IgD-negative memory B cell (primary cell): ENCODE measurements around the gene SEPSECS. TPM values are rescaled to one million over a fixed set of nuclear protein-coding genes. Genes with fewer than 3 reads are reported as not detected.
A peak's percentile ranks its signal among the peaks of the same experiment; 100 is the strongest.

Experiments used
- H3K27ac Mint-ChIP-seq, 3 donors: one replicate each; pipeline ENCODE4 v1.8.0; 2020 to 2022; ENCODE audit warnings: mild to moderate bottlenecking in 3 of 3, mixed read lengths in 3 of 3, moderate library complexity in 1 of 3
- H3K27me3 Mint-ChIP-seq: one replicate; pipeline ENCODE4 v1.8.0; 2021; ENCODE audit warnings: mixed read lengths
- H3K36me3 Mint-ChIP-seq: one replicate; pipeline ENCODE4 v1.8.0; 2020; ENCODE audit warnings: mild to moderate bottlenecking, mixed read lengths
- H3K4me1 Mint-ChIP-seq, 3 donors: one replicate each; pipeline ENCODE4 v1.8.0; 2020 to 2022; ENCODE audit warnings: mixed read lengths in 3 of 3, mild to moderate bottlenecking in 1 of 3
- H3K4me3 Mint-ChIP-seq, 4 donors: one replicate each; pipeline ENCODE4 v1.8.0; 2020 to 2022; ENCODE audit warnings: mild to moderate bottlenecking in 4 of 4, mixed read lengths in 4 of 4, moderate library complexity in 3 of 4
- H3K9me3 Mint-ChIP-seq, 3 donors: one replicate each; pipeline ENCODE4 v1.8.0; 2020 to 2021; ENCODE audit warnings: mixed read lengths in 3 of 3, mild to moderate bottlenecking in 1 of 3
- polyA plus RNA-seq: library from polyadenylated mRNA; unstranded; fragments of 300-500 nt; fragmentation: Illumina TruSeq; gene quantifications from one replicate; pipeline ENCODE4 v1.2.3, GENCODE V29; 2021

The SEPSECS gene
- polyA plus RNA-seq, 1 donor from 2014 or later, result 3.5 TPM

DNA sequence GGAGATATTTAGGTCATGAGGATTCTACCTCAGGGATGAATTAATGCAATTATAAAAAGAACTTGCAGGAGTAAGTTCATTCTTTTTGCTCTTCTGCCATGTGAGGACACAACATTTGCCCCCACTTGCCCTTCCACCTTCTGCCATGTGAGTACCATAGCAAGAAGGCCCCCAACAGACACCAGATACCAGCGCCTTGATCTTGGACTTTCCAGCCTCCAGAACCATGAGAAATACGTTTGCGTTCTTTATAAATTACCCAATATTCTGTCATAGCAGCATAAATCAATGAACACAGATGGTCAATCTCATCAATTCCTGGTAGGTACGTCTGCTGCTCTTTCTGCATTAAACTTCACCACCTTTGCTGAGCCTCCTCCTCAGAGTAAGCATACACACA lies 5.7 kb upstream of the SEPSECS start:
- peak overlapping the region in 1 of 3 donors; percentile 61 for H3K27ac Mint-ChIP-seq
- H3K36me3 Mint-ChIP-seq, result peaks cover 15% of the 10 kb centered on the region
- no peaks in the 10 kb centered on the region for H3K27me3 Mint-ChIP-seq
- H3K4me3 Mint-ChIP-seq, result no peak overlapping the region
- H3K9me3 Mint-ChIP-seq, result no peaks in the 10 kb centered on the region
- peaks cover 15 to 35% (median 27%) of the 10 kb centered on the region in 3 donors for H3K4me1 Mint-ChIP-seq

DNA sequence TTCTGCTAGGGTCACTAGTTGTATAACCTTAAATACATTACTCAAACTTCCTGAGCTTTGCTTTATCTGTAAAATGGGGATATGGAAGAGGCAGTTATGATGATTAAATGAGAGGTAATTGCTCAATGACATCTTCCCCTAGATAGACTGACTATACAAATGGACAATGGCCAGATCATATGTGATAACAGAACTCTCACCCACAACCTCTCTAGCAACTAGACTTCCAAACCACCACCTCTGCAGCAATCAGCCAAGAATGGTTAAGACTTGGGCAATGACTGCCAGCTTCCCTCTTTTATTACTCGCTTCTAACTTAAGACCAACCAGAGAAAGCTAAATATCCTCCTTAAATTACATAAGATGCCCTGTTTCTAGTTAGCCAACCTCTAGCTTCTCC lies 2.9 kb upstream of the SEPSECS start:
- peak overlapping the region in 1 of 3 donors; percentile 9 for H3K27ac Mint-ChIP-seq
- no peaks in the 10 kb centered on the region for H3K9me3 Mint-ChIP-seq
- H3K4me1 Mint-ChIP-seq, result peaks cover 25 to 44% (median 32%) of the 10 kb centered on the region in 3 donors
- H3K36me3 Mint-ChIP-seq, result peaks cover 12% of the 10 kb centered on the region
- H3K4me3 Mint-ChIP-seq, result peak overlapping the region in 2 of 4 donors; percentile 0 to 16
- no peaks in the 10 kb centered on the region for H3K27me3 Mint-ChIP-seq

GRCh38 chr4:25162566-25162965 lies 2.3 kb upstream of the SEPSECS start:
- Mint-ChIP-seq H3K27me3 (no peaks in the 10 kb centered on the region), H3K36me3 (peaks cover 12% of the 10 kb centered on the region), H3K4me1 (peaks cover 25 to 44% (median 32%) of the 10 kb centered on the region in 3 donors), H3K4me3 (peak overlapping the region in 1 of 4 donors; percentile 98), H3K27ac (no peak overlapping the region), H3K9me3 (no peaks in the 10 kb centered on the region)

DNA sequence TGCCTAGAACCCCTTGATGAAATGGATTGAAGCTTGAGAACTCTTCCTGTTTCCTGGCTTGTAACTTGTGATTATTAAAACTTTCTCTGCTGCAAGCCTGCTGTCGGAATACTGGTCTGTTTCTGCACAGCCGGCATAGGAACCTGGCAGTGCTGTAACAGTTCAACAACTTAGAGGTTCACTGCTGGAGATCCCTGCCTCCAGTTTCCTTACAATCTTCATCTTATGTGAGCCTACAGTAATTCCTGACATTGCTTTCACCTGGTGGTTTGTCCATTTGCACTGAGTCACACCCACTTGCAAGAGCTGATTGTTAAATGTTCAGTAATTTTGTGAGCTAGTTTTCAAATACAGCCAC lies 1.3 kb upstream of the SEPSECS start:
- Mint-ChIP-seq H3K27me3 (no peaks in the 10 kb centered on the region), H3K36me3 (peaks cover 12% of the 10 kb centered on the region), H3K4me3 (peak overlapping the region; percentile 93 to 98 (median 95)), H3K27ac (peak overlapping the region; percentile 92 to 99 (median 93)), H3K9me3 (no peaks in the 10 kb centered on the region), H3K4me1 (peaks cover 25 to 45% (median 32%) of the 10 kb centered on the region in 3 donors)

DNA sequence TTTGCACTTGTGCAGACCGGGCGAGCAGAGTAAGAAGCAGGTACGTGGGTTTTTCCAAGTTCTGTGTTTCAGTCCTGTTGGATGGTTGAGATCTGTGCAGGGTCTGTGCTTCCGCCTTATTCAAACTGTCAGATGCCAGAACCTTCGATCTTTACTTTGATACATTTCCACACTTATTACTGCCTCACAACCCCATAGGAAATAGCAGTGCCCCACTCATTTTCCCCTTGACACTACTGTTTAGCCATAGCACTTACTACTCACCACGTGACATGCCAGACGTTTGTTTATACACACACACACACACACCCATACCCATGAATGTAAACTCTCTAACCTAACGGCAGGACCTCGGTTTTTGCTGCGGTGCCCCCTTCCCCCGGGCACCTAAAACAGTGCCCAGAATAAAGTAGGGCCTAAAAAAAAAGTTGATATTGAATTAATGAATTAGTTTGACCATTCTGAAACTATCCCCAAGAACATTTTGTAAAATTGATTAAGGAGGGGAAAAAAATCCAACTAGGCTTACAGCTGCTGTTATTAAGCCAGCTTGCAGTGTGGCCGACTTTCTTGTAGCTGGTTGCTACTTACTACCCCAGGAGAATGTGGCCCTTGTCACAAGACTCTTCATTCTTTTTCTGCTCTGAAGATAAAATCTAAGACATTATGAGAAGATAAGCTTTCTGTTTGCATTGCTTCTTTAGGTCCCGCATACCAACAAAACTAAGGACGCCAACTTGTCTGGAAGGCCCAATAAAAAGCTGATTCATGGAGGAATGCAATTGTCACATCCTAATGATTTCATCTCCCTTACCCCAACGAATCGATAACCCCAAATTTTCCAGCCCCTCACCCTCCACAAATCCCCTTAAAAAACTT lies 704 bp upstream of the SEPSECS start:
- H3K9me3 Mint-ChIP-seq, result no peaks in the 10 kb centered on the region
- H3K4me1 Mint-ChIP-seq, result peaks cover 25 to 39% (median 32%) of the 10 kb centered on the region in 3 donors
- H3K27ac Mint-ChIP-seq, result peak overlapping the region; percentile 92 to 99 (median 93)
- peaks cover 10% of the 10 kb centered on the region for H3K36me3 Mint-ChIP-seq
- no peaks in the 10 kb centered on the region for H3K27me3 Mint-ChIP-seq
- H3K4me3 Mint-ChIP-seq, result peak overlapping the region; percentile 93 to 98 (median 95)

GRCh38 chr4:25158817-25159216 lies 1.4 kb downstream of the SEPSECS start:
- Mint-ChIP-seq H3K4me3 (peak overlapping the region; percentile 93 to 98 (median 95)), H3K4me1 (peaks cover 25 to 33% (median 28%) of the 10 kb centered on the region in 3 donors), H3K27ac (peak overlapping the region in 2 of 3 donors; percentile 92 to 99), H3K27me3 (no peaks in the 10 kb centered on the region), H3K9me3 (no peaks in the 10 kb centered on the region), H3K36me3 (peaks cover 3% of the 10 kb centered on the region)

DNA sequence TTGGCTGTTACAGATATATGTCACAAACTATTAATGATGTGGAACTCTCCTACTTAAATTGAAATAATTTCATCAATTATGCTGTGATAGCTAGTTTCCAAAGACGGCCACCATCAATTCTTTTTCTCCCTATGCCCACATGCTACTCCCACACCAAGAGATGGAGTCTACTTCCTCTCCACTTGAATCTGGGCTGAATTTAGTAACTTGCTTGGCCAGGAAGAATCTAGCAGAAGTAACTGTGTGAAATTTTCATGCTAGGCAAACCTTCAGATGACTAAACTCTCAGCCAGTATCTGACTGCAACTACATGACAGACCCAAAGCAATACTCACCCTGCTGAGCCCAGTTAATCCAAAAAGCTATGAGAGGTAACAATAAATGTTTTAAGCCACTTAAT lies 3.2 kb downstream of the SEPSECS start:
- Mint-ChIP-seq H3K4me3 (peak overlapping the region in 1 of 4 donors; percentile 79), H3K36me3 (no peaks in the 10 kb centered on the region), H3K9me3 (no peaks in the 10 kb centered on the region), H3K4me1 (peaks cover 17 to 23% (median 21%) of the 10 kb centered on the region in 3 donors), H3K27ac (peak overlapping the region in 1 of 3 donors; percentile 52), H3K27me3 (no peaks in the 10 kb centered on the region)

DNA sequence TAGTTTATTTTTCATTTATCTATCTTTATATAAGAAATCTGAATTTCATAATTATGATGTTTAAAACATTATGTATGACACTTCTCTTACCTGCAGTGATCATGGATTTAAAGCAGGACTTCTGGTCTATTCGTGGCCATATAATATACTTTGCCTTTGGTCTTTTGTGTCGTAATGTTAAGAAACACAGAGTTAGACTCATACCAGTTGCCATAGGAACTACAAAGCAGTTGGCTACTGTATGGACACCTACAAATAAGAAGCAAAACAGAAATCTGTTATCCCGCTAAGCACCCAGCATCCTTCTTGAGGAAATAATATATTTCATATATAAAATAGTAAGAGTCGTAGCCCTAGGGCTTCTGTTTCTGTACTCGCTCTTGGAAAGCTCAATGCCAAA lies 4.3 kb downstream of the SEPSECS start:
- peaks cover 3% of the 10 kb centered on the region for H3K36me3 Mint-ChIP-seq

GRCh38 chr4:25154594-25155265 lies 5.5 kb downstream of the SEPSECS start:
- peaks cover 5% of the 10 kb centered on the region for H3K36me3 Mint-ChIP-seq
- no peaks in the 10 kb centered on the region for H3K9me3 Mint-ChIP-seq
- no peak overlapping the region for H3K4me3 Mint-ChIP-seq
- peaks cover 4 to 5% (median 4%) of the 10 kb centered on the region in 3 donors for H3K4me1 Mint-ChIP-seq
- no peak overlapping the region for H3K27ac Mint-ChIP-seq
- H3K27me3 Mint-ChIP-seq, result no peaks in the 10 kb centered on the region

More for the DNA sequence above, 4.3 kb downstream of the SEPSECS start:
- no peak overlapping the region for H3K27ac Mint-ChIP-seq
- no peaks in the 10 kb centered on the region for H3K9me3 Mint-ChIP-seq
- H3K4me3 Mint-ChIP-seq, result no peak overlapping the region
- no peaks in the 10 kb centered on the region for H3K27me3 Mint-ChIP-seq
- peaks cover 7 to 13% (median 10%) of the 10 kb centered on the region in 3 donors for H3K4me1 Mint-ChIP-seq

DNA sequence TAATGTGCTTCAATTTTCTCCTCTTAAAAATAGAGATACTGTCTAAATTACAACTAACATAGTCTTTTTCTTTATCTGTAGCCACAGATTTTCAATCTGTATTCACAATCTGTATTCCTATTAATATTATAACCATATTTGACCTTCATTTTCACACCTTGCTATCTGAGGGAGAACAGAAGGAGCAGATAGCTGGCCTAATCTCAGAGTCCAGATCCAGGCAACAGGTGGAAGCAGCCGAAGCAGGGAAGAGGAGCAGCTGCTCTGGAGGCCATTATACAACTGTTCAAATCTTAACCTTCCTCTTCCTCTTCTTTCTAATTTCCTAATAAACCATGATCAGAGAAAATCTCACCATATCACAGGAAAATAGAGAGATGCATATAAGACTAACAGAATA lies 14.2 kb downstream of the SEPSECS start:
- Mint-ChIP-seq H3K36me3 (peaks cover 8% of the 10 kb centered on the region), H3K4me1 (peaks cover 0 to 4% (median 0%) of the 10 kb centered on the region in 3 donors), H3K9me3 (no peaks in the 10 kb centered on the region)

DNA sequence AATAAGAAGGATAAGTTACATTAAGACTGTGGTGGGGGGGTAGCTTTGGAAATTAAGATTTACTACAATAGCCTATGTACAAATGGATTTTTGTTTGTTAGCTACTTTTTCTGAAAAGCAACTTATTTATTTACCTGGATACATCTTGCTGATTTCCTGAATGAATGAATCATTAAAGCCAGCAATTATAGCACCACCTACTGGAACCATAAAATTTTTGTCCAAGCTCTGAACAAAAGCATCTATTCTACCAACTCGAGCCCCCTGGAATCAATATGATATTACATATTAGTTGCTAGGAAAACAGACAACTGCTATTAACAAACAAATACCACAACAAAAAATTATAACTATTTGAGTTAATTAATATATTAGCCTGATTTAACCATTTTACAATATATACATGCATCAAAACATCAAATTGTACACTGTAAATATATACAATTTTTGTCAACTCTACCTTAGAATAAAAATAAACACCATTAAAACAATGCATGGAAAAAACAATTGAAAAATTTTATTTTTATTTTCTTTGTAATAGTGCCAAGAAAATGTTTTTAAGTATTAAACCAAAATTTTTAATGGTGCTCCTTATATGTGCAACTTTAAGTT lies 15.3 kb downstream of the SEPSECS start:
- H3K27ac Mint-ChIP-seq, result no peak overlapping the region
- no peaks in the 10 kb centered on the region for H3K9me3 Mint-ChIP-seq
- peaks cover 4% of the 10 kb centered on the region for H3K36me3 Mint-ChIP-seq
- H3K27me3 Mint-ChIP-seq, result no peaks in the 10 kb centered on the region
- H3K4me1 Mint-ChIP-seq, result peaks cover 0 to 4% (median 0%) of the 10 kb centered on the region in 3 donors
- H3K4me3 Mint-ChIP-seq, result no peak overlapping the region

More for the DNA sequence above, 14.2 kb downstream of the SEPSECS start:
- Mint-ChIP-seq H3K4me3 (no peak overlapping the region), H3K27me3 (no peaks in the 10 kb centered on the region), H3K27ac (no peak overlapping the region)

GRCh38 chr4:25142468-25142867 lies 17.8 kb downstream of the SEPSECS start:
- Mint-ChIP-seq H3K36me3 (peaks cover 12% of the 10 kb centered on the region), H3K9me3 (peaks cover 0 to 4% (median 0%) of the 10 kb centered on the region in 3 donors), H3K27me3 (no peaks in the 10 kb centered on the region), H3K27ac (no peak overlapping the region), H3K4me1 (peaks cover 0 to 8% (median 2%) of the 10 kb centered on the region in 3 donors), H3K4me3 (no peak overlapping the region)

- peaks cover 0 to 4% (median 0%) of the 10 kb centered on the region in 3 donors for H3K9me3 Mint-ChIP-seq
- peaks cover 0 to 7% (median 2%) of the 10 kb centered on the region in 3 donors for H3K4me1 Mint-ChIP-seq
- peaks cover 14% of the 10 kb centered on the region for H3K36me3 Mint-ChIP-seq
- H3K27ac Mint-ChIP-seq, result no peak overlapping the region
- H3K27me3 Mint-ChIP-seq, result no peaks in the 10 kb centered on the region
- no peak overlapping the region for H3K4me3 Mint-ChIP-seq
Measured at GRCh38 chr4:25141592-25141991, 18.7 kb downstream of the SEPSECS start.

GRCh38 chr4:25133132-25133531 lies 27.1 kb downstream of the SEPSECS start:
- H3K36me3 Mint-ChIP-seq, result peaks cover 20% of the 10 kb centered on the region
- H3K27ac Mint-ChIP-seq, result no peak overlapping the region
- peaks cover 0 to 7% (median 6%) of the 10 kb centered on the region in 3 donors for H3K4me1 Mint-ChIP-seq
- no peak overlapping the region for H3K4me3 Mint-ChIP-seq
- no peaks in the 10 kb centered on the region for H3K27me3 Mint-ChIP-seq
- peaks cover 0 to 2% (median 0%) of the 10 kb centered on the region in 3 donors for H3K9me3 Mint-ChIP-seq

DNA sequence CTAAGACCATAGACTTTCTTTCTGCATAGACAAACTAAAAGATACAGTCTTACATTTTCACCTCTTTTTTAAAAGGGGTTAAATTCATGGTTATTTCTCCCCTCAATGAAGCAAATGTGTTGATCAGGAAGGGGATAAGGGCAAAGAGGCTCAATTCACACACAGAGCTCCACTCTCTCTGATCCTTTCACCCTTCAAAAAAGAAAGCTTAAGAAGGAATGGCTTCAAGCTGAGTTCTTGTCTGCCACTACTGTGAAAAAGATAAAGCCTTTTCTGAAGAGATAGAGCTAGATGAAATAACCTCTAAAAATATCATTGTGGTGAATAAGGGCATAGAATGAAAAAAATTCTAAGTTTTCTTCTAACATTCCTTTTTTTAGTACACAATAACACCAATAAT lies 28.3 kb downstream of the SEPSECS start:
- Mint-ChIP-seq H3K4me3 (no peak overlapping the region), H3K27me3 (no peaks in the 10 kb centered on the region), H3K36me3 (peaks cover 18% of the 10 kb centered on the region), H3K27ac (no peak overlapping the region), H3K4me1 (peaks cover 0 to 7% (median 6%) of the 10 kb centered on the region in 3 donors), H3K9me3 (no peaks in the 10 kb centered on the region)
